Omental fat pad (tissue), 4 donors: ENCODE measurements around the gene AKAP6. TPM values are rescaled to one million over a fixed set of nuclear protein-coding genes. Genes with fewer than 3 reads are reported as not detected.

Experiments
- ATAC-seq: fragments of 150-250 bp; one replicate; pipeline ENCODE4 v1.9.1; 2016; ENCODE audit warnings: mild to moderate bottlenecking, moderate library complexity; ENCODE audit not compliant: low FRiP score
- DNase-seq: peaks from one replicate; pipeline ENCODE4 v3.0.0-alpha.2; 2019; ENCODE audit warnings: low spot score
- CTCF ChIP-seq, 3 donors: fragments of 450-650 bp; IDR thresholded peaks; one replicate each; pipeline ENCODE4 v1.5.1; 2016 to 2017; ENCODE audit warnings: antibody characterized with exemption in 3 of 3, mild to moderate bottlenecking in 3 of 3, moderate library complexity in 2 of 3
- total RNA-seq, 4 donors: library from RNA; depleted of rRNA; stranded (reverse); fragments of >200 nt; gene quantifications; one replicate each; pipeline ENCODE4 v1.1.0, GENCODE V29; 2016

Gene AKAP6
- total RNA-seq = 1 to 10 TPM; 3.3 to 8.7 (median 5.2) TPM

DNA sequence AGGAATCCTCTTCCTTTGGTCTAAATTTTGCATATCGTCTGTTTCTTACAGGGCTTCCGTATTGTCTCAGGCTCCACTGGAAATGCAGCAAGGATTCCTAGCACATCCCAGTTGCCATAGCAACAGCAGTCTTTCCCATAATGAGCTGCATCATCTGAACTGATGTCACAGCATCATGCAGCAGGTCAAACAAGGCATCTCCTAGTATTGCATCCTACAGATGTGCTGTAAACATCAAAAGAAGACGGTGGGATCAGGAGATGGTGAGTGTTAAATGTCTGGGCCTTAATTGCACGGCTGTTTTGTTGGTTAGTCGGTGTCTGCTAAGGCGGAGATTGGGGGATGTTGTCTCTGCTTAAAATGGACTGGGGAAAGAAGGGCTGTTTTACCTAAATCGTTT is at the start of gene AKAP6:
Gene AKAP6, plus strand, starts transcription at position 153 of the 400 bp plus-strand sequence. CDS start 104,196 bp downstream, outside the sequence.
- TF ChIP-seq CTCF (IDR thresholded peaks at IDR 0.05) = no peak
- ATAC-seq (no peak), DNase-seq (no peak)

- TF ChIP-seq CTCF (IDR thresholded peaks at IDR 0.05) = no peak
- ATAC-seq (no peak), DNase-seq (no peak)
Measured at GRCh38 chr14:32286602-32287001, 42.5 kb upstream of the AKAP6 start.

DNA sequence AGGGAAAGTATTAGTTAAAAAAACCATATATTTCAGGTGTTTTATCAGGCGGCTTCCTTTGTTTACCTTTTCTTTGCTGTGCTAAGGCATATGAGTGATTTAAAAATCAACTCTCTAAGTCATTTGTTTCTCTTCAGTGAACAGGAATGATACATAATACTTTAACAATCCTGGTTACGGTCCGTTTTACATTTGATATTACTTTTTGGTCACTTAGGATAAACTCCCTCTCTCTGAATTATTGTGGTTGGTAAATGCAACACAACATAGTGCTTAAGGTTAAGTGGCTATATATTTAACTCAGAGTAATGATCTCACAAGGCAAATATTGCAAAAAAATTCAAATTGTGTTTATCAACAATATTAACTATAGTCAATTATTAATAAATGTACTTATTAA is 32.7 kb upstream of the AKAP6 start:
- TF ChIP-seq CTCF (IDR thresholded peaks at IDR 0.05) = no peak
- no peak for DNase-seq
- no peak for ATAC-seq

DNA sequence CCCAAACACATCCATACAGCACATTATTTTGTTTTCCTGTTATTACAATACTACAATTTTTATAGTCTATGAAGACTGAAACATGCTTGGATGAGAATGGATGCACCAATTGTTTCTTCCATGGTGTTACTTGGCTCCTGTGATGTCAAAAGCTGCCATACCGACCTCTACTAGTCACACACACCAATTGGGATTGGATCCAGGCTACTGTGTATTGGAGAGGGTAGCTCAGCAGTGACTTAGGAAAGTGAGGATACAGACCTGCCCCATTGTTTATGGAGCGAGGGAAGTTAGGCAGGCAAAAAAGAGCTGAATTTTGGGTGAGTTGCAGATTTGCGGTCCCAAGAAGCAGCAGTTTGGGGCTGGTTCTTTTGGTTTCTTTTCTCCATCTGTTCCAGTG is 30.8 kb upstream of the AKAP6 start:
- no peak for DNase-seq
- TF ChIP-seq CTCF (IDR thresholded peaks at IDR 0.05) = no peak
- ATAC-seq = no peak

DNA sequence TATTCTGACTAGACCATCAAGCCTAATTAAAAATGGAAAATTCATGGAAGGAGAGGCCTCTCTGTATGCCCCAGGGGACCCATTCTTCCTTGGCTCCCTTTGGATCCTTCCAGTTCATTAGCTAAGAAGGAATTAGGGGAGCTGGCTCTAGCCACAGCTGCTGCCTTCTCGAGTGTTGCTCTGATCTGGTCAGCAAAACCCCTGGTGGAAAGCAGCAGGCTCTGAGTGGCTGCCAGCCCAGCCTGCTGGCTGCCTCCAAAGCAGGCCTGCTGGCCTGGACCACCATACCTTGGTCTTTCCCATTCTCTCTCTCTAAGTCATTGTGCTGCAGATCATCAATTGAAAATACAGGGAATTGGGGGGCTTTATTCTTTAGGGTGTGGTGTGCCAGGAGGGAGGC is 29.0 kb upstream of the AKAP6 start:
- no peak for DNase-seq
- TF ChIP-seq CTCF (IDR thresholded peaks at IDR 0.05) = no peak
- ATAC-seq = no peak

DNA sequence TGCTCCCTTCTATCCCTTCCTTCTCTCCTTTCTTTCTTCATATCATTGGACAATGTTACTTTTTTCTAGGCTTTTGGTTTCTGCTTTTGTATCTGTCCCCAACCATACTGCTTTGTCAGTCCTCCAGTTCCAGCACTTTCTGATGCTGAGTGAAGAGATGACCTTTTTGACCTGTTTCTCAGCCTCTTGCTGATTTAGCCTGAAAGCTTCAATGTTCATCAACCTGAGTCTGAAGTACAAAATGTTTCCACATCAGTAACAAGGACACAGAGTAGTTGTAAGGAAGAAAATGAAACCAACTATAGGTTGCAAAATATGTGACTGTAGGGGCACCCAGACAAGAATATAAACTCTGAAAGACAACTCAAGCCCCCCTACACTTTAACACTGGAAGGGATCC is 25.2 kb upstream of the AKAP6 start:
- DNase-seq (no peak), ATAC-seq (no peak)

More for the DNA sequence above, 25.2 kb upstream of the AKAP6 start:
- TF ChIP-seq CTCF (IDR thresholded peaks at IDR 0.05) = no peak
